Measurements from ENCODE around the gene KIAA1217.

KIAA1217 gene

DNA sequence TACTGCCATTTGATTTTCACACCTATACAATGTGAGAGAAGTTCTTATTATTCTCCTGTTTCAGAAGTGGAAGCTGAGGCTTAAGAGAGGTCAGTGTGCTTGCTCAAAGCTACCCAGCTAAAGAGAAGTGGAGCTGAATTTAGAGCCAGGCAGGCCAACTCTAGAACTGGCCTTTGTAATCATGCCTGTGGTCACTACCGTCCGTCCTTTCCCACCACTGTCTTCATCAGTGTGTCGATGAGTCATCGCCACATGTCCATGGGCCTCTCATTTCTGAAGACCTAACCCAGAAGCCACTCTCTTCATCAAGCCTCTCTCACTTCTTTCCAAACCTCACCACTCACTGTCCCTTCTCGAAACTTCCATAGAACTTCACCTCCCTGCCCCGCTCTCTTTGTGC is 237.8 kb downstream of the KIAA1217 start:
- TF ChIP-seq, protein P1, sequence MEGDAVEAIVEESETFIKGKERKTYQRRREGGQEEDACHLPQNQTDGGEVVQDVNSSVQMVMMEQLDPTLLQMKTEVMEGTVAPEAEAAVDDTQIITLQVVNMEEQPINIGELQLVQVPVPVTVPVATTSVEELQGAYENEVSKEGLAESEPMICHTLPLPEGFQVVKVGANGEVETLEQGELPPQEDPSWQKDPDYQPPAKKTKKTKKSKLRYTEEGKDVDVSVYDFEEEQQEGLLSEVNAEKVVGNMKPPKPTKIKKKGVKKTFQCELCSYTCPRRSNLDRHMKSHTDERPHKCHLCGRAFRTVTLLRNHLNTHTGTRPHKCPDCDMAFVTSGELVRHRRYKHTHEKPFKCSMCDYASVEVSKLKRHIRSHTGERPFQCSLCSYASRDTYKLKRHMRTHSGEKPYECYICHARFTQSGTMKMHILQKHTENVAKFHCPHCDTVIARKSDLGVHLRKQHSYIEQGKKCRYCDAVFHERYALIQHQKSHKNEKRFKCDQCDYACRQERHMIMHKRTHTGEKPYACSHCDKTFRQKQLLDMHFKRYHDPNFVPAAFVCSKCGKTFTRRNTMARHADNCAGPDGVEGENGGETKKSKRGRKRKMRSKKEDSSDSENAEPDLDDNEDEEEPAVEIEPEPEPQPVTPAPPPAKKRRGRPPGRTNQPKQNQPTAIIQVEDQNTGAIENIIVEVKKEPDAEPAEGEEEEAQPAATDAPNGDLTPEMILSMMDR (IDR thresholded peaks at IDR 0.05): no peak
- Histone ChIP-seq H3K27ac (no peak overlapping the region), H3K9me3 (no peaks in the 10 kb centered on the region), H3K27me3 (no peaks in the 10 kb centered on the region), H3K36me3 (no peaks in the 10 kb centered on the region), H3K4me3 (no peak overlapping the region), H3K4me1 (peaks cover 0 to 4% (median 0%) of the 10 kb centered on the region in 4 donors)
- intact Hi-C loops (cut with DNase I; ENCODE audit: low total_unique reads): no loop called here
- no peak for DNase-seq

DNA sequence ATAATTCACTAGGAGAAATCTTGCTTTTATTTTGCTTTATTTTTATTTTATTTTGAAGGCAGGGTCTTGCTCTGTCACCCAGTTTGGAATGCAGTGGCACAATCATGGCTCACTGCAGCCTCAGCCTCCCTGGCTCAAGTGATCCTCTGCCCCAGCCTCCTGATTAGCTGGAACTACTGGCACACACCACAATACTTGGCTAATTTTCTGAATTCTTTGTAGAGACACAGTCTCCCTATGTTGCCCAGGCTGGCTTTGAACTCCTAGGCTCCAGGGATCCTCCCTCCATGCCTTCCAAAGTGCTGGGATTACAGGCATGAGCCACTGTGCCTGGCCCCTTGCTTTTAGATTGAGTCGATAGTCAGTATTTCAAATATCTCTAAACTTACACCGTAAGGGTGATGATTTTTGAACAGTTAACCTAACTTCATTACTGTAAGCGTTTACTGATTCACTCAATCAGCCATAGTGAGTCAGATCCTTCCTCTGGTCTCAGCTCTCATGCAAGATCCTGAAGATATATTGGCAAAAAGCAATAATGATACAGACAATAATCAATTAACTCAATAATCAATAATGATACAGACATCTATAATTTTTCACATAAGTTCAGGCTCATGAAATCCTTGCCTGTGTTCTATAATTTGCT is 239.5 kb downstream of the KIAA1217 start:
- TF ChIP-seq, protein P1 (IDR thresholded peaks at IDR 0.05): no peak
- peaks cover 0 to 4% (median 0%) of the 10 kb centered on the region in 4 donors for H3K4me1 ChIP-seq

DNA sequence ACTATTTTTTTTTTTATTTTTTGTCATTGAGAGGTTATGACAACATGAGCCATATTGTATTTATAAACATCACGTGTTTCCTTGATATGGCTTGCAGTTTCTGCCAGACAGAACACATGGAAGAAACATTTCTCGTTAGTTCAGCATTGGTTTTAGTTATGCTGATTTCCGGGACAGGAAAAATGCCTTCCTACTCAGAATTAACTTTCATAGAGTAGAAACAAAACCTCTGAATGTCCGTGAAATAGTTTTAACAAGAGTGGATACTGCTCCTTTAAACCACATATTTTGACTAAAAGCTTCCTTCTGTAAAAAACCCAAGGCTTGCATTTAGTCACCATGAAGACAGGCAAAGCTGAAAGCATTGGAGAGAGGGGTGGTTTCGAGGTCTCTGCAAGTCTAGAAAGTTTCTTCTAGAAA is 240.4 kb downstream of the KIAA1217 start:
- Histone ChIP-seq H3K27ac (no peak overlapping the region), H3K4me3 (no peak overlapping the region), H3K27me3 (no peaks in the 10 kb centered on the region), H3K4me1 (peaks cover 0 to 4% (median 0%) of the 10 kb centered on the region in 4 donors), H3K36me3 (no peaks in the 10 kb centered on the region), H3K9me3 (no peaks in the 10 kb centered on the region)
- no peak for DNase-seq
- intact Hi-C loops (cut with DNase I; ENCODE audit: low total_unique reads): no loop called here
- TF ChIP-seq, protein P1 (IDR thresholded peaks at IDR 0.05): no peak

More for the DNA sequence above, 239.5 kb downstream of the KIAA1217 start:
- no peak overlapping the region for H3K4me3 ChIP-seq
- no peaks in the 10 kb centered on the region for H3K9me3 ChIP-seq
- no peak for DNase-seq
- no peaks in the 10 kb centered on the region for H3K27me3 ChIP-seq
- intact Hi-C loops (cut with DNase I; ENCODE audit: low total_unique reads): no loop called here
- H3K36me3 ChIP-seq: no peaks in the 10 kb centered on the region
- H3K27ac ChIP-seq: no peak overlapping the region

DNA sequence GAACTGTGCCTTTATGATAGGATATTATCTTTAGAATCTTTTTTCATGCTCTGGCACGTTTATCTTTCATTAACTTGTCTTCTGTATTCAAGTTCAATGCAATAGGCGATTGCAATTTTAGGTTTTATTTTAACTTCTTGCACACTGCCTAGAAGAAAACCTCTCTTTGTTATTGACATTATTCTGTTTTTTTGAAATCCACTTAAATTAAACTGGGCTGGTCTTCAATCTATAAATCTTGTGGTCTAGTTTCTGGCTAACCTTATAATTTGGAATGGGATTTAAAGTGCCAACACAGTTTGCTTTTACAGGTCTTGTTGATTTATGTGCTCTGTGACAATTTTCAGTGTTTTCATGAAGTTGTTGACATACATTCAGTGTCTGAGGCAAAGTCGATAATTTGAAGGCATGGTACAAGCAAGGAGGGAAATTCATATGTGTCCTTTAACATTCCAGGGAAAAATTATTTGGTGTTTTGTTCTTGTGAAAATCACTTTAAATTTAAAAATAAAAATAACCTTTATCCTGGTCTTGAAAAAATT is 240.9 kb downstream of the KIAA1217 start:
- Histone ChIP-seq H3K27me3 (no peaks in the 10 kb centered on the region), H3K27ac (no peak overlapping the region), H3K4me3 (no peak overlapping the region), H3K9me3 (no peaks in the 10 kb centered on the region), H3K36me3 (no peaks in the 10 kb centered on the region), H3K4me1 (peaks cover 0 to 4% (median 0%) of the 10 kb centered on the region in 4 donors)
- intact Hi-C loops (cut with DNase I; ENCODE audit: low total_unique reads): no loop called here
- DNase-seq: no peak
- TF ChIP-seq, protein P1 (IDR thresholded peaks at IDR 0.05): no peak

DNA sequence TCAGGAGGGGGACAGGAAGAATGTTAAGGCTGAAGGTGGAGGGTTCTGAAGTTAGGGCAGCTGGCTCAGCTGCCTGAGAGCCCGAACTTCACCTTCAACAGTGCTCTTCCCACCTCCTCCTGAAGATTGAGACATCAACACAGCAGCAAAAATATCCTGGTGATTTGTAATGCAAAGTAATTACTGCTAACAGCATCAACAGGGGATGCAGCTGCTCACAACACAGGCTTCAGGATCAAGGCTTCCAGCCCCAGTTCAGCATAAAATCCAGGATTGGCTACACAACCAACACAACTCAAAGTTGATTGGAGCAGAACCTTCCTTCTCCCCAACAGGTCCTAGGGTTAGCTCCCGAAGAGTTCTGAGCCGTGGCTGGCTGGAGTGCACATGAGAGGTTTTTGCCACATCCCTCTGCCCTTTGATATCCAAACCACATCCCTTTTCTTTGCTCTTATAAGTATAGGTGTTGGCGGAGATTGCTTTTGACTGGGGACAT is 242.4 kb downstream of the KIAA1217 start:
- Histone ChIP-seq H3K27ac (no peak overlapping the region), H3K4me1 (peaks cover 0 to 4% (median 0%) of the 10 kb centered on the region in 4 donors), H3K36me3 (no peaks in the 10 kb centered on the region), H3K9me3 (no peaks in the 10 kb centered on the region), H3K27me3 (no peaks in the 10 kb centered on the region), H3K4me3 (no peak overlapping the region)
- no peak for DNase-seq
- intact Hi-C loops (cut with DNase I; ENCODE audit: low total_unique reads): no loop called here
- TF ChIP-seq, protein P1 (IDR thresholded peaks at IDR 0.05): no peak

All from tibial artery (tissue), 4 donors.